H1 (cell line): ENCODE results near the gene USP26. TPM values are rescaled to one million over a fixed set of nuclear protein-coding genes. Genes with fewer than 3 reads are reported as not detected.

Experiments used
- polyA plus RNA-seq, 7 experiments: library from polyadenylated mRNA; depleted of rRNA in 3 of 7; stranded (reverse) in 5 of 7; unstranded in 2 of 7; fragments of >200 nt in 5 of 7; fragments of 200-250 nt in 2 of 7; gene quantifications; 1 replicate in 5 of 7; 2 replicates in 1 of 7; 4 replicates in 1 of 7; pipeline versions ENCODE4 v1.2.1 to v1.2.3, GENCODE V29; 2011 to 2013; ENCODE audit warnings: missing spikeins in 2 of 7, mixed read lengths in 2 of 7
- total RNA-seq: library from RNA; stranded (reverse); fragmentation: NEBNext Ultra II Directional; extraction: Animal tissue kit (Norgen Biotek cat#: 25700); gene quantifications from 2 replicates; pipeline ENCODE4 v1.2.1, GENCODE V29; 2021

The USP26 gene
- total and polyA plus RNA-seq, 2 of the 8 experiments (the other 6 are each of a cell fraction or from before 2014, with no cell fraction given): not detected

Other genes with a start within 250 kb of the USP26 start
- gene HS6ST2, start 138.5 kb downstream of the USP26 start, total RNA-seq: 3.7 and 3.9 TPM in 2 replicates
- gene HS6ST2, start 138.5 kb downstream of the USP26 start, polyA plus RNA-seq (2011; rRNA removed): 3.9 and 5.6 TPM in 2 replicates
- gene TFDP3, start 121.2 kb upstream of the USP26 start, total RNA-seq: not detected in 2 replicates
- gene TFDP3, start 121.2 kb upstream of the USP26 start, polyA plus RNA-seq (2011; rRNA removed): not detected in 2 replicates